GM19467 (cell line): ENCODE measurements around the gene SASH1.

Experiments used
- ATAC-seq: cut with Tn5 transposase; IDR thresholded peaks from one replicate; pipeline ENCODE4 v1.9.1; 2021; ENCODE audit warnings: mild to moderate bottlenecking, moderate library complexity; ENCODE audit not compliant: unreplicated experiment

SASH1 gene

DNA sequence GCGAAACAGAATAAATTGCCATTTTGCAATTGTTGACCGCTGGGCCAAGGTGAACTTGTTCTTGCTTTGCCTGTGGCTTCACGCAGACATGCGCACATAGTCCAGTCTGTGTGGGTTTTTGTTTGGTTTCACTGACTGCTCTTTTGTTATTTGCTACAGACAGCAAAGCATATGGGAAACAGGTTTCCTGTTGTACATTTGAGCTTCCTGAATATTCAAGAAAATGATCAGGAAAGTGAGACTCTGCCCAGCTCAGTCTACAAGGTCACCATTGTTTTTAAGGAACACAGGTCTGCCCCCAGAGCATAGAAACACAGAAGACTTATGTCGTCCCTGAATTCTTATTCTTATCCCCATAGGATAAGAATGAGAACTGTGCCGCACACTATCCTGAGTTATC lies 55.6 kb downstream of the SASH1 start:
- ATAC-seq, result no peak

- no peak for ATAC-seq
Observed at GRCh38 chr6:148398678-148399077, 56.0 kb downstream of the SASH1 start.

- ATAC-seq, result no peak
Observed at GRCh38 chr6:148401571-148401970, 58.9 kb downstream of the SASH1 start.

GRCh38 chr6:148404456-148405054 lies 61.9 kb downstream of the SASH1 start:
- no peak for ATAC-seq

GRCh38 chr6:148405894-148406293 lies 63.3 kb downstream of the SASH1 start:
- ATAC-seq, result no peak

GRCh38 chr6:148406579-148407371 lies 64.1 kb downstream of the SASH1 start:
- no peak for ATAC-seq

DNA sequence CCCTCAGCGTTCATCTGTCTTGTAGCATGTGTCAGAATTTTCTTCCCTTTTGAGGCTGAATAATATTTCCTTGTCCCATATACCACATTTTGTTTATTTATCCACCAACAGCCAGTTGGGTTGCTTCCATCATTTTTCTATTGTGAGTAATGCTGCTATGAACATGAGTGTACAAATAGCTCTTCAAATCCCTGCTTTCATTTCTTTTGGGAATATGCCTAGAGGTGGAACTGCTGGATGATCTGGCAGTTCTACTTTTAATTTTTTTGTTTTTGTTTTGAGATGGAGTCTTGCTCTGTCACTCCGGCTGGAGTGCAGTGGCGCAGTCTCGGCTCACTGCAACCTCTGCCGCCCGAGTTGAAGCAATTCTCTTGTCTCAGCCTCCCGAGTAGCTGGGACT lies 64.7 kb downstream of the SASH1 start:
- ATAC-seq, result no peak

GRCh38 chr6:148413321-148414091 lies 70.9 kb downstream of the SASH1 start:
- no peak for ATAC-seq

- ATAC-seq, result no peak
Observed at GRCh38 chr6:148414092-148414489, 71.5 kb downstream of the SASH1 start.

- ATAC-seq, result no peak
Observed at GRCh38 chr6:148414836-148415235, 72.2 kb downstream of the SASH1 start.

DNA sequence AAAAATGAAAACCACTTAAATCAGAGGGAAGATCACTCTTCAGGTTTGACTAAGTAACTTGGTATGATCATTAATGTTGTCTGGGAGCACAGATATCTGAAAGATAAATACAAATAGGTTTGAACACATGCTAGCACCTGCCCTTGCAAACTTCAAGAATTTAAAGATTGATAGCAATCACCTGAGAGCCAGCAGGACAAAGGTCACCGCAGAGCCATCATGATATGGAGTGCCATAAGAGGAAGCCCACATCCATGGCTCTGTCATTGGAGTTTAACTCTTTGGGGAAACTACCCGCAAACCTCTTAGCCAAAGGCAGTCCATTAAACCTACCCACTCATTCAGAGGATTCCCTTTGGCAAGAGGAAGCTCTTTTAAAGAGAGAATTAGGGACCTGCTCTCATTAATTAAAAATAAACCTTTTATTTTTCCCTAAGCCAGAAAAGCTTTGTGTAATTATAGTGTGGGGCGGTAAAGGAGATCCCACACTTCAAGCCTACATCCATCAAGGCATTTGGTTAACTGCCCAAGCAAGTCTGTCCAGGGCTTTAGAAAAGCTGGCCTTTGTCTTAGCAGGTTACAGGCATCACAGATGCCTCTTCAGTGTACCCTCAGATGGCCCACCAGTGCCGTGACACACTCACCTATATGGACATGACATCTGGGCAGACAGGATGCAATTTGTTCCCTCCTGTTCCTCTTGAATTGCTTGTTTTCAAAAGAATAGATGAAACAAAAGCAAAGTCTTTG lies 73.0 kb downstream of the SASH1 start:
- no peak for ATAC-seq

- ATAC-seq, result no peak
Observed at GRCh38 chr6:148416330-148416965, 73.8 kb downstream of the SASH1 start.

DNA sequence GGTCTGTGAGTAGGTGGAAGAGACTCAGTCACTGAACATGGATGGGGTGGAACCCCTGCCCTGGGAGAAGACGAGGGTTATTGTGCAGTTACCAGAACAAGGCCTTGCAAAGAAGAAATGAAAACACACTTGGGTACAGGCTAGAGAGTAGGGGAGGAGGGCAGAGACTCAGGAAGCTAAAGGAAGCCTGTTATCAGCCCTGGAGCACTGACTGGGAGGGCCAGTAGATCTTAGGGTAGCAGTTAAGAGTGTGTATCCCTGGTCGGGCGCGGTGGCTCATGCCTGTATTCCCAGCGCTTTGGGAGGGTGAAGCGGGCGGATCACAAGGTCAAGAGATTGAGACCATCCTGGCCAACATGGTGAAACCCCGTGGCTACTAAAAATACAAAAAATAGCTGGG lies 74.4 kb downstream of the SASH1 start:
- ATAC-seq, result no peak

GRCh38 chr6:148419430-148419829 lies 76.8 kb downstream of the SASH1 start:
- ATAC-seq, result no peak

GRCh38 chr6:148422085-148422484 lies 79.4 kb downstream of the SASH1 start:
- no peak for ATAC-seq

DNA sequence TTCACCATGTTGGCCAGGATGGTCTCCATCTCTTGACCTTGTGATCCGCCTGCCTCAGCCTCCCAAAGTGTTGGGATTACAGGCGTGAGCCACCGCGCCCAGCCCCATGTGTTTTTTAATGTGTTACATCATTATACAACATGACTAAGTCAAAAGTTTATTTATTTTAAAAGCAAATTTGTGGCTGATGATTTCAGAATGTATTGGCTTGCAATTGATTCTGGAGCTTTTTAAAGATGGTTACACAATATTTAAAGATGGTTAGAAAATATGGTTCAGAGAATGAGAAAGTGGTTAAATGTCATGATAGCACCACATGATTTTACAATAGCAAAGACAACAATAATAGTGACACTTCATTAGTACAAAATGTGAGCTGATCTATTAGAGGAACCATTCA lies 80.5 kb downstream of the SASH1 start:
- no peak for ATAC-seq

DNA sequence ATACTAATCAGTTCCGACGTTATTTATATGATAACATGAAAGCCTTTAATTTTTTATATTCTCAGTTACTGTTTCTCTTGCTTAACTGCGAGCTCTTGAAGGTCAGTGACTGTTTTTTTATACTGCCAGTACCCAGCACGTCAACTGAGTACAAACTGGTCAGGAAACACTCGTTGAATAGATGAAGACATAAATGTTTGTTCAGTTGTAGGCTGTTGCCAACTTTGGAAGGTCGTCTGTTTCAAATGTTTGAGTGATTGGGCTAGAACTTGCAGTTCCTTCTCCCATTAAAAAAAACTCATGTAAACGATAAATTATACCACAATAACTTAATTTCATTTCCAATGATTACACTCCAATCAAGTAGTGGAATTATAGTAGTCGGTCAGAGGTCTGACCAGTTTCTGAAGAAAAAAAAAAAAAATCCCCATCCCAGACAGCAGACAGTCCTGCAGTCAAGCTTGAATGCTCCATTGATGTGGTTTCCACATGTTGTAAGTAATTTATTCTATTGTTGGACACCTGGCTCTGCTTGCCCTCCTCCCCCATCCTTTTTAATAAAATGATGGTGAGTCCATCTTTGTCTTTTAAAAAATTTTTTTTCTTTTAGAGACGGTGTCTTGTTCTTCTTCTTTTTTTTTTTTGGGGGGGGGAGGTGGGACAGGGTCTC lies 81.1 kb downstream of the SASH1 start:
- ATAC-seq, result no peak

GRCh38 chr6:148425443-148425842 lies 82.8 kb downstream of the SASH1 start:
- no peak for ATAC-seq

- ATAC-seq, result no peak
Observed at GRCh38 chr6:148426317-148426977, 83.8 kb downstream of the SASH1 start.

DNA sequence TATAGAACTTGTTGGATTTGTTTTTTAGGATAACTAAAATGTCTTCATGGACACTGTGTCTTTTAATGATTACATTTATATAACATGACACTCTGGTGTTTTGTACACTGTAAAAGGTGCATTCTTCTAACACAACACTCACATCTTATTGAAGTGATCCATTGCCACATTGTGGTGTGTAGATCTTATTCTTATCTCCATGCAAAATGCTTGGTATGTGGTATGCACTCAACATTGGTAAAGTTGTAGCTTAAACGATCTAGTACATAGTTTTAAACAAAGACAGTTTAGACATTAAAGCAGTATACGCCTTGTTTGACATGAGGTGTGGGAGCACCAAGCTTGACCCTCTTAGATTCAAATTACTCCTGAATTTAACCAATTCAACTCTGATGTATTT lies 84.7 kb downstream of the SASH1 start:
- ATAC-seq, result no peak
